Inflammatory macrophage treated with lipopolysaccharide for 1 hour (primary cell): ENCODE results near the gene RNF4.
A peak's percentile ranks its signal among the peaks of the same experiment; 100 is the strongest.

Experiments
- DNase-seq, 2 donors: peaks; one replicate each; pipeline ENCODE4 v3.0.0-alpha.2; 2020 to 2022

The RNF4 gene

GRCh38 chr4:2438822-2439718, 29.8 kb upstream of the RNF4 start:
- DNase-seq: no peak

- peak; percentile 55 to 69 for DNase-seq
Measured at GRCh38 chr4:2441393-2442174, 27.3 kb upstream of the RNF4 start.

- DNase-seq: no peak
Measured at GRCh38 chr4:2442175-2442993, 26.5 kb upstream of the RNF4 start.

GRCh38 chr4:2443061-2443730, 25.7 kb upstream of the RNF4 start:
- no peak for DNase-seq

GRCh38 chr4:2443956-2444740, 24.8 kb upstream of the RNF4 start:
- DNase-seq: no peak

- no peak for DNase-seq
Measured at GRCh38 chr4:2445130-2445529, 23.8 kb upstream of the RNF4 start.

- no peak for DNase-seq
Measured at GRCh38 chr4:2445571-2445970, 23.3 kb upstream of the RNF4 start.

- no peak for DNase-seq
Measured at GRCh38 chr4:2446656-2447564, 22.0 kb upstream of the RNF4 start.

- no peak for DNase-seq
Measured at GRCh38 chr4:2448589-2448988, 20.3 kb upstream of the RNF4 start.

GRCh38 chr4:2449051-2449450, 19.9 kb upstream of the RNF4 start:
- DNase-seq: no peak

GRCh38 chr4:2449511-2450392, 19.2 kb upstream of the RNF4 start:
- DNase-seq: no peak

GRCh38 chr4:2450394-2451035, 18.4 kb upstream of the RNF4 start:
- no peak for DNase-seq

- no peak for DNase-seq
Measured at GRCh38 chr4:2451036-2451520, 17.8 kb upstream of the RNF4 start.

GRCh38 chr4:2451821-2452785, 16.8 kb upstream of the RNF4 start:
- no peak for DNase-seq

GRCh38 chr4:2457481-2458295, 11.2 kb upstream of the RNF4 start:
- no peak for DNase-seq
